OCI-LY3 (cell line): ENCODE data around the gene GAB2.

Source experiments
- CTCF ChIP-seq: fragments of 200-600, 300-600 bp; sonication (generic); IDR thresholded peaks from 2 replicates; pipeline ENCODE4 v1.5.1; 2014; ENCODE audit warnings: antibody characterized with exemption, low read length, low read depth
- EZH2phosphoT487 ChIP-seq: fragments of 200-600 bp; shearing (Covaris generic); IDR thresholded peaks from 2 replicates; pipeline ENCODE4 v1.6.1; 2018; ENCODE audit warnings: antibody characterized with exemption, mixed run types, low read depth

GRCh38 chr11:78449866-78450265 is 32.2 kb upstream of the GAB2 start:
- TF ChIP-seq CTCF (no peak), EZH2phosphoT487 (no peak)
